ENCODE results near the gene ZNF708. TPM values are rescaled to one million over a fixed set of nuclear protein-coding genes. Genes with fewer than 3 reads are reported as not detected.

Gene ZNF708
- polyA plus RNA-seq (2011; rRNA removed), result 2.2 and 2.5 TPM in 2 replicates
- 0.33 and 0.40 TPM in 2 replicates for polyA plus RNA-seq (2012; cell fraction: cytosol; rRNA removed)
- polyA plus RNA-seq (2012; cell fraction: nucleus; rRNA removed), result 0.61 and 1.4 TPM in 2 replicates
- polyA plus RNA-seq (2017; fragmentation: RNase III; extraction: RNeasy Plus Mini Kit Qiagen cat#74134 plus additional on column Dnase treatment), result 1.1 to 1.8 TPM (median 1.1 TPM) in 3 replicates
- 1.8 and 2.1 TPM in 2 replicates for polyA minus RNA-seq (2011; rRNA and poly(A)+ RNA removed)

GRCh38 chr19:21328885-21329605, at the start of gene ZNF708:
TSS of gene ZNF708 (minus strand) at chr19:21329410. CDS start at chr19:21329212, 198 bp downstream.
- FAIRE-seq, result no peak

GRCh38 chr19:21362291-21362690, 33.1 kb upstream of the ZNF708 start:
- WGBS (ENCODE audit: missing lambda C conversion rate), result 20% methylated on average over 3 of the region's 3 CpGs
- Histone ChIP-seq H3K27ac (no peak overlapping the region), H3K9me3 (peaks cover 2% of the 10 kb centered on the region; the same call in 2 of the 3 replicates), H3K4me2 (no peak overlapping the region), H3K4me3 (no peak overlapping the region), H3K4me1 (no peaks in the 10 kb centered on the region)
- CTCF ChIA-PET, result no interaction called here
- DNase-seq (ENCODE audit: low read depth in 1 of 2, low spot score in 1 of 2) (no peak), ATAC-seq (no peak), FAIRE-seq (no peak)
- POLR2A ChIA-PET, result no interaction called here
- no peak for TF ChIP-seq SREBF2 (IDR thresholded peaks at IDR 0.05)
- TF ChIP-seq CBX8 (IDR thresholded peaks at IDR 0.05), result no peak
- no peak for TF ChIP-seq HOXA7 (CRISPR knock-in tag; IDR thresholded peaks at IDR 0.05)
- no peak for TF ChIP-seq CHD2 (IDR thresholded peaks at IDR 0.05; ENCODE audit: low read length, partially characterized antibody)
- no peak for TF ChIP-seq TFCP2L1 (CRISPR knock-in tag; IDR thresholded peaks at IDR 0.05)
- no peak for TF ChIP-seq NFE2L2 (conservative IDR thresholded peaks at IDR 0.05; ENCODE audit: low read length)
- TF ChIP-seq FOSL2 (IDR thresholded peaks at IDR 0.05), result no peak
- TF ChIP-seq FOSL2 (CRISPR knock-in tag; IDR thresholded peaks at IDR 0.05), result no peak
- TF ChIP-seq RNF2 (IDR thresholded peaks at IDR 0.05; ENCODE audit: borderline replicate concordance, low read depth), result no peak
- no peak for TF ChIP-seq FOSB (CRISPR knock-in tag; IDR thresholded peaks at IDR 0.05)
- TF ChIP-seq NR3C1 (IDR thresholded peaks at IDR 0.05), result no peak
- TF ChIP-seq TP53 (CRISPR knock-in tag; IDR thresholded peaks at IDR 0.05), result no peak
- no peak for TF ChIP-seq BHLHE40 (IDR thresholded peaks at IDR 0.05; ENCODE audit: low read depth, low read length)
- TF ChIP-seq JUN (IDR thresholded peaks at IDR 0.05), result no peak
- TF ChIP-seq CEBPB (IDR thresholded peaks at IDR 0.05), result no peak
- no peak for TF ChIP-seq HOXB13 (CRISPR knock-in tag; IDR thresholded peaks at IDR 0.05; ENCODE audit: low read depth)

More at GRCh38 chr19:21328885-21329605, at the start of gene ZNF708:
- Histone ChIP-seq H3K4me2 (peak within 1 kb of the TSS; percentile 82), H3K27ac (peak within 1 kb of the TSS; percentile 83 to 89), H3K4me3 (peak within 1 kb of the TSS; percentile 73), H3K9me3 (peaks cover 11% of the 10 kb centered on the region; the same call in 2 of the 3 replicates), H3K4me1 (no peaks in the 10 kb centered on the region)
- 6% methylated on average over 10 of the region's 32 CpGs for WGBS (ENCODE audit: missing lambda C conversion rate)
- peak; percentile 100 for ATAC-seq
- no peak for TF ChIP-seq TP53 (CRISPR knock-in tag; IDR thresholded peaks at IDR 0.05)
- peak; percentile 62; the same call in 1 of the 2 replicates for TF ChIP-seq PHF8 (IDR thresholded peaks at IDR 0.05; ENCODE audit: borderline replicate concordance, low read depth)
- no peak for TF ChIP-seq GATA3 (IDR thresholded peaks at IDR 0.05; ENCODE audit: borderline replicate concordance)
- TF ChIP-seq RNF2 (IDR thresholded peaks at IDR 0.05; ENCODE audit: borderline replicate concordance, low read depth), result no peak
- TF ChIP-seq POLR2A (IDR thresholded peaks at IDR 0.05; ENCODE audit: low read length), result peak; percentile 59
- no peak for TF ChIP-seq BCL3 (IDR thresholded peaks at IDR 0.05)
- TF ChIP-seq JUN (IDR thresholded peaks at IDR 0.05), result peak in 1 of 2 experiments; percentile 49; a peak in 2 of 5 replicates
- DNase-seq (ENCODE audit: low read depth in 1 of 2, low spot score in 1 of 2), result peak; percentile 47 to 89
- ChIA-PET POLR2A (interaction anchor here (1.1 to 1.8 kb wide), 3 partner anchors 16 to 309 kb away, joined by 3 to 12 read pairs (median 7); partner anchors contain the start of genes ZNF430 and ZNF431), CTCF (no interaction called here)

- Histone ChIP-seq H3K4me2 (peak within 1 kb of the TSS; percentile 19; the same call in 1 of the 3 replicates), H3K4me3 (peak within 1 kb of the TSS; percentile 40), H3K4me1 (no peaks in the 10 kb centered on the region), H3K9me3 (peaks cover 2% of the 10 kb centered on the region; the same call in 2 of the 3 replicates), H3K27ac (peak within 1 kb of the TSS in 1 of 2 experiments; percentile 67; a peak in 2 of 6 replicates)
- ChIA-PET POLR2A (no interaction called here), CTCF (interaction anchor here (1.0 kb wide), 1 partner anchor 10 kb away, joined by 3 read pairs; no protein-coding TSS in a partner anchor)
- WGBS (ENCODE audit: missing lambda C conversion rate), result no CpG with 5 or more reads among the region's 36 CpGs
- TF ChIP-seq HOXA7 (CRISPR knock-in tag; IDR thresholded peaks at IDR 0.05) (no peak), REST (IDR thresholded peaks at IDR 0.05) (no peak), SMC3 (IDR thresholded peaks at IDR 0.05) (no peak), CBX8 (IDR thresholded peaks at IDR 0.05) (no peak), ZFP36 (IDR thresholded peaks at IDR 0.05; ENCODE audit: borderline replicate concordance, partially characterized antibody) (no peak), CEBPB (IDR thresholded peaks at IDR 0.05) (no peak), CHD4 (IDR thresholded peaks at IDR 0.05; ENCODE audit: borderline replicate concordance) (no peak), HES2 (IDR thresholded peaks at IDR 0.05) (no peak)
- FAIRE-seq, result no peak
- ATAC-seq, result peak; percentile 59 to 99; a peak in 5 of 6 replicates
- peak; percentile 3 to 75 for DNase-seq (ENCODE audit: low read depth in 1 of 2, low spot score in 1 of 2)
These were observed 29.7 kb upstream of the ZNF708 start, which contains the start of gene ZNF738 for GRCh38 chr19:21358768-21359451. TSS of gene ZNF738 (plus strand) at chr19:21359000. CDS start at chr19:21359141, 141 bp downstream.

Data from A549 (cell line).